ENCODE results near the gene ASAP2.

Gene ASAP2

DNA sequence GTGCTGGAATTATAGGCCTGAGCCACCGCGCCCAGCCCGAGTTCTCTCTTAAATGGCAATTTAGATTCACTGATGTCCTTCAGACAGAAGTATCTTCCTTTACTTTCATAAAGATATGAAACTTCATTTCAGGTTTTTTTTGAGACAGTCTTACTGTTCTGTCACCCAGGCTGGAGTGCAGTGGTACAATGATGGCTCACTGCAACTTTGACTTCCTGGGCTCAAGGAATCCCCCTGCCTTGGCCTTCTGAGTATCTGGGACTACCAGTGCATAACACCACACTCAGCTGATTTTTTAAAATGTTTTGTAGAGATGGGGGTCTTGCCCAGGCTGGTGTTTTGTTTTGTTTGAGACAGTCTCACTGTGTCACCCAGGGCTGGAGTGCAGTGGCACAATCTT is 203.5 kb downstream of the ASAP2 start:
- no peak for DNase-seq

- DNase-seq, result no peak
These were observed 206.2 kb downstream of the ASAP2 start for GRCh38 chr2:9412781-9413180.

DNA sequence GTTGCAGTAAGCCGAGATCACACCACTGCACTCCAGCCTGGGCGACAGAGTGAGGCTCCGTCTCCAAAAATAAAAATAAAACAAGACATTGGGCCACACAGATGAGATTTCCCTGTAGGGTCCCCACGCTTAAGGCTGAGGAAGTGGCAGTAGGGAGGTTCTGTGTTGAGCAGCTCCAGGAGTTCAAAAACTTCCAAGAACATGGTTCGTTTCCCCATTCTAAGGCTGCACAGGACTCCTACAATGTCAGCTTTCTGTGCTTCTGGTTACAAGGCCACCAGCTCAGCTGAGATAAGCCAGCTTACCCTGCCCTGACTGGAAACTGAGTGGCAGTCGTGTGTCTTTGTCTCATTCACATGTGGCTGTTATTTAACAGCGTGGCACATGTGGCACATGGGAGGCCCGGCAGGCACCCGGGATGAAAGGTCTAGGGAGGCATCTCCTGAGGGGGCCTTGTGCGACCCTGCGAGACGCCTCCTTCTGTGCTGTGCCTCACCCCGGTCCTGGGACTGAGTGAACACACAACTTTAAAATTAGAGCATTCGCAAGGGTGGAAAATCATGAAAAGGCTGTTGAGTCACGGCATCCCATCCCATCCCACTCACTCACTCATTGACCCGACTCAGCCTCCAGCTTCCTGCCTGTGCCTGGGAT is 209.0 kb downstream of the ASAP2 start:
- no peak for DNase-seq

- DNase-seq, result no peak
These were observed 209.8 kb downstream of the ASAP2 start for GRCh38 chr2:9416267-9416961.

DNA sequence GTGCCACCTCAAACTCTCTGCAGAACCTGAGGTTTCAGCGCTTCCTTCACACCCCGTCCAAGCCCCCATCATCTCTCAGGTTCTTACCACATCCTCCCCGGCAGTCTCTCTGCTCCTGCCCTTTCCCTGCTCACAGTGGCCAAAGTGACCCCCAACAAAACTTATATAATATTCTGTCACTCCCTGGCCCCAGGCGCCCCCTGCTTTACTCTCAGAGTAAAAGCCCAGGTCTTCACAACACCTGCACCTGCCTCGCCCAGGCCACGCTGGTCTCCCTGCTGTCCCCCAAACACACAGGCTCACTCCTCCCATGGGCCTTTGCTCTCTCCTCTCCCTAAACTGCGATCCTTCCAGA is 210.3 kb downstream of the ASAP2 start:
- DNase-seq, result no peak

- no peak for DNase-seq
These were observed 211.1 kb downstream of the ASAP2 start for GRCh38 chr2:9417725-9418124.

- DNase-seq, result no peak
These were observed 212.1 kb downstream of the ASAP2 start for GRCh38 chr2:9418746-9419145.

DNA sequence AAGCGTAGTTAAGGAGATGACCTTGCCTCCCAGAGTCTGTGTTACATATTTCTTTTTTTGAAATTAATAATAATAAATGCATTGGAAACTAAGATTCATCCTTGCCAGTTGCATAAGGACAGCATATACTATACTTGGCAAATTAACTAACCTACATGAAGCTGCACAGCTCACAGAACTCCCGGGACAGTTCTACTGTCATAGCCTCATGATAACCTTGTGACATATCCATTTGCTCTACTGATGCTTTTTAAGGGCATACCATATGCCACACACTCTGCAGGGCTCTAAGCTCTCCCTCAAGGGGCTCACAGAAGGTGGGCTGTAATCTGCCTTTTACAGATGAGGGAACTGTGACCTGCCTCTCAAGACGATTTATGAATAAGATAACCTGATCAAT is 212.9 kb downstream of the ASAP2 start:
- no peak for DNase-seq

DNA sequence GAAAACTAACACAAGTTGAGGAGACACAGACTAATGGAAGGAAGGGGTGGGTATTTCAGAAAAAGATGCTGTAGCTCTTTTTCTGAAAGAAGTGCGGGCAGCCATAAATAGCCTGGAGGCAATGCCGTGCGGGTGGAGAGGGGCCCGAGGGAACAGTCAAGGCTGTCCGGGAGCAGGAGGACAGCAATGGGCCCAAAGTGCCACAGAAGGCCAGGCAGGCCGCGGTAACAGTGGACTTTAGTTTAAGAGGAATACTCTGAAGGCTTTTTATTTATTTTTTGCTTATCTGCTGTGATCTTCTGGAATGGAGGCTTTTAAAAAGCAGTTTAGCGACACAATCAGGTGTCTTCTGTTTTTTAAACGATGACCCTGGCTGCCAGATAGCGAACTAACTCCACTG is 213.9 kb downstream of the ASAP2 start:
- no peak for DNase-seq

GRCh38 chr2:9422321-9423099 is 215.9 kb downstream of the ASAP2 start:
- DNase-seq, result peak; percentile 42

DNA sequence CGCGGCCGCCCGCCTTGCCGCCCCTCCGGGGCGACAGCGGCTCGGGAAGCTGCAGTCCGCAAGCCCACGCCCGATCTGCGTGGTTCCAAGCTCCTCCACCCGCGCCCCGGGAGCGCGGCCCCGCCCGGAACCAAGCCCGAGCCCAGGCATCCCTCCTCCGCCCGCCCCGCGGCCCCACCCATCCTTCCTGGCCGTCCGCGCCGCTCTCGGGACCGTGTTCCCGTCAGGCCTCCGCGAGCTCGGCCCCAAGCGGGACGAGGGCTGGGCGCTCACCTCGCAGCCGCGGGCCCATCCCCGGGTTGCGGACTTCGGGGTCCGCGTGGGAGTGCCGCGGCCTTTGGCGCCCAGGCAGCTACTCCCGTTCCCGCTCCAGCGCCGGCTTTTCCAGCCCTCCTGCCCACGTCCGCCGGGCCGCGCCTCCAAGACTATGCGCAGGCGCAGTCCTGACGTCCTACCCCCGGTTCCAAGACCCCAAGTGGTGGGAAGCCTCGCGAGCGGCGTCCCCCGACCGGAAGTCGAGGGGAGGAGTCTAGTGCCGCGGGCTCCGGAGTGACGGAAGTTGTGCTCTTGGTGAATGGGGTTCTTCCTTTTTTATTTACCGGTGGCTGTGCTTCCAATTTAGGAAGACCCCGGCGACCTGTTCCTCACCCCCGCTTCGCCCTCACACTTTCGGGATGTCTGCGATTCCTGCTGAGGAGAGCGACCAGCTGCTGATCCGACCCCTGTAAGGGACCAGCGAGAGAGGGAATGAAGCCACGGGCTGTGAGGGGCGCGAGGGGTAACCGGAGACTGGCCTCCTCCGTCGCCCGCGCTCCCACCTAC is 216.7 kb downstream of the ASAP2 start, which contains the start of the genes CPSF3 and ITGB1BP1:
Gene CPSF3, plus strand, starts transcription at position 555 of the 822 bp plus-strand sequence. Its CDS starts 120 bp downstream, at position 675.
Gene ITGB1BP1, minus strand, starts transcription at position 429 of the 822 bp plus-strand sequence. CDS start 4,831 bp downstream, outside the sequence.
- DNase-seq, result peak; percentile 96

DNA sequence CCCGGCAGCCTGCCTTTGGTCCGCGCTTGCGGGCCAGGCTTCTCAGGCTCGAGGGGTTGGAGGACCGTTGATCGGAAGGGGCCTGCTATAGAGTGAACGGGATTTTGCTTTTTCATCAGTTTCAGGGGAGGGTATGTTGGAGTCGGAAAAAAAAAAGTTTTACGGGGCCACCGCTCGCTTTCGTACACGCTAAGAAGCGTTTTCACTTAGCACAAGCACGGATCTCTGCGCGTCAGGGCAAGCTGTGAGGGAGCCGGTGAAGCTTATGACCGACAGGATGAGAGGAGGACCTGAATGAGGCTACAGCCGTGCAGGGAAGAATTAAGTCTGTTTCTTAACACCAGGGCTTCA is 217.3 kb downstream of the ASAP2 start:
- peak; percentile 28 for DNase-seq

GRCh38 chr2:9424447-9425164 is 218.0 kb downstream of the ASAP2 start:
- peak; percentile 62 for DNase-seq

- DNase-seq, result no peak
These were observed 222.5 kb downstream of the ASAP2 start for GRCh38 chr2:9428965-9429577.

GRCh38 chr2:9430316-9431293 is 224.0 kb downstream of the ASAP2 start:
- no peak for DNase-seq

GRCh38 chr2:9434489-9434888 is 227.9 kb downstream of the ASAP2 start:
- DNase-seq, result no peak

- no peak for DNase-seq
These were observed 232.9 kb downstream of the ASAP2 start for GRCh38 chr2:9439536-9439935.

- DNase-seq, result no peak
These were observed 233.6 kb downstream of the ASAP2 start for GRCh38 chr2:9440058-9440727.

- DNase-seq, result no peak
These were observed 234.9 kb downstream of the ASAP2 start for GRCh38 chr2:9441556-9441955.

DNA sequence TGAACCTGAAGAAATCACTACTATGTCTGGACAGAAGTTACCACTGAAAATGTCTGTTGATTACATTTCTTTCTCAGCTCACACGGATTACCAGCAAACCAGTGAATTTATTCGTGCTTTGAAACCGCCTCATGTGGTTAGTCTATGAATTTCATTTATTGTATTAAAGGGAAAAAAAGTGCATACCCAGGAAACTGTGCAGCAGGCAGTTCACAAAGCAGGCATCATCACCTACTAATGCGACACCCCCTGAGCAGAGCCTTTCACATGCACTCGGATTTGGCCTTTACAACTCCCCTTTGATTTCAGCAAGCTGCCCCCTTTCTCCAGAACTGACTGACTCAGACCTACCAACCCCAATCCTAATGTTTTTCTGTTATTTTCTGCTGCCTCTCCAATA is 236.9 kb downstream of the ASAP2 start:
- DNase-seq, result no peak

Data from NCI-H69 (cell line).